GM19455 (cell line): Measurements from ENCODE around the gene ADAM12.

ENCODE experiments used
- ATAC-seq: cut with Tn5 transposase; IDR thresholded peaks from one replicate; pipeline ENCODE4 v1.9.1; 2021; ENCODE audit not compliant: unreplicated experiment

The ADAM12 gene

DNA sequence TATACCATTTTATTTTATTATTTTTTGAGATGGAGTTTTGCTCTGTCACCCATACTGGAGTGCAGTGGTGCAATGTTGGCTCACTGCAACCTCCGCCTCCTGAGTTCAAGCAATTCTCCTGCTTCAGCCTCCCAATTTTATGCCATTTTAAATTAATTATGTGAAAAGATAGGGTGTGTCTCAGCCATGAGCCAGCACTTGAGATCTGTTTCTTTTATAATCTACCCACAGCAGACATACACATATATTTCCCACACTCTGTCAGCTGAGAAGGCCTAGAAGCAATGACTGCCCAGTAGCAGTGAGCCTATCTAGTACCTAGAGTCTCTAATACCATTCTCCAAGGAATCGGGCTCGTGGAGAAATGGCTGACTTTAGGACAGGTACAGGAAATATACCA, 70.5 kb downstream of the ADAM12 start:
- no peak for ATAC-seq

DNA sequence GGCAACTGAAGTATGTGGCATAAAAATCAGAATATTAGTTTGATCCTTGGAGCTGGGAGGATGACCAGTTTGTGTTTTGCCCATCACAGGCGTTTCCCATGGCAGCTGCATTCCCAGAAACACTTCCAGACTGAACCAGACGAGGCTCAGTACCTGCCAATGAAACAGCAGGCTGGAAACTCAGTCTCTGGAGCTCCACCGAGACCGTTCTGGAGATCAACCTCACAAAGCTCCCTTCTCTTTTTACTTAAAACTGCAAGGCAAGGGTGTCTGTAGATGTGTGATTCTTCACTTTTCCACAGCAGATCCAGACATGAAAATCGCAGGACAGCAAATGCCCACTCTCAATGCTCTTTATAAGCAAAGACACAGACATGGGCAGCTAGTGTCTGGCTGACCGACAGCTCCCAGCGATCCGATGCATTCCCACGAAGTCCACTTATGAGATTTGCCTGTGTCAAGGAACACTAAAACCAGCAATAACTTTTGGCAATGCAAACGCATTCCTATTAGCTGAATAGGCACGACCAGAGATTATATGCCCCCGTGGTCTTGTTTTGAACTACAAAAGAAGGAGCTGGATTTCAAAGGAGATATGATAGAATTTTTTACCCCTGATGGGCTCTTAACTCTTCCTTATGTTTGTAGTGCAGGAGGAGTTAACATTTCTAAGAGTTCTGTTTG, 72.6 kb downstream of the ADAM12 start:
- ATAC-seq, result no peak

DNA sequence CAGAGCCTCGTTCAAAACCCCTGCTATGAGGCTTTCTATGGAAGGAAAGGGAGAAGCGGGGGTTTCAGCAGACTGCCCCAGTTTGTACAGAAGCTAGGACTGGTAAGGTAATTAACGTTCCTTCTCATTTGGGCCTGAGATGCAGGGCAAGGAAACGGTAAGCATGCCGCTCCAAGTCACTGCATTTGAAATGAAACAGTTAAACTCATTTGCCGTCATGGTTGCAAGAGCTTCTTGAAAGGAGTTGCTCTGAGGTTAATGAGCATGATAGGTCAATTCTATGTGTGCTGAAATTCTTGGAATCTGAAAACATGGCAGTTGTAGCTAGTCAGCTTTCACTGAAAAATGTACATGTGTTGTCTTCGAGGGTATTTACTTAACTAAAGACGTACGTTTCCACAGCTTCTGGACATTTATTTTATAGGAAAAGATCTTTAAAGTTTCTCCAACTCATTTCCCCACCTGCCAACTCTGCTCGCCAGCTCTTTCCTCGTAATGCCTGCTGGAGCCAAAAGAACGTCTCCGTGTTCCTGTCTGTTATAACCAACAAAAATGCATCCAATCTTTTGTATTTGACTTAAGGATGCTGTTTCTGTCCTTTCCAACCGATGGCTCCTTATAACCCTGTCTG, 73.3 kb downstream of the ADAM12 start:
- no peak for ATAC-seq

DNA sequence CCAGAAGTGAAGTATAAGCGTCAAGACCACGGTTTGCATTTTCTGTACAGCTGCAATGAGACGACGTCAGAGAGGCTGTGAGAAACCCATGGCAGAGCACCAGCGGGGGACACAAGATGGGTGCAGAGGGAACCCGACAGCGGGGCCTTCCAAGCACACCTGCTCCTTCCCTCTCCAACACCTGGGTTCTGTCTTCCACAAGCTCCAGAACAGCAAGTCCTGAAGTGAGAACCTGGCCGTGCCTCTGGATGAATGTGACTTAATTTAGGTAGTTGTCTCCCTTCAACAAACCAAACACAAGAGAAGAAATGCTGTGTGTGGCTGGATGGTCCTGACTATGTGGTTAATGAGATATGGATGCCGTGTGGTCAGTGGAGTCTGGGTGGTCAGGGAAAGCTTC, 76.1 kb downstream of the ADAM12 start:
- no peak for ATAC-seq

DNA sequence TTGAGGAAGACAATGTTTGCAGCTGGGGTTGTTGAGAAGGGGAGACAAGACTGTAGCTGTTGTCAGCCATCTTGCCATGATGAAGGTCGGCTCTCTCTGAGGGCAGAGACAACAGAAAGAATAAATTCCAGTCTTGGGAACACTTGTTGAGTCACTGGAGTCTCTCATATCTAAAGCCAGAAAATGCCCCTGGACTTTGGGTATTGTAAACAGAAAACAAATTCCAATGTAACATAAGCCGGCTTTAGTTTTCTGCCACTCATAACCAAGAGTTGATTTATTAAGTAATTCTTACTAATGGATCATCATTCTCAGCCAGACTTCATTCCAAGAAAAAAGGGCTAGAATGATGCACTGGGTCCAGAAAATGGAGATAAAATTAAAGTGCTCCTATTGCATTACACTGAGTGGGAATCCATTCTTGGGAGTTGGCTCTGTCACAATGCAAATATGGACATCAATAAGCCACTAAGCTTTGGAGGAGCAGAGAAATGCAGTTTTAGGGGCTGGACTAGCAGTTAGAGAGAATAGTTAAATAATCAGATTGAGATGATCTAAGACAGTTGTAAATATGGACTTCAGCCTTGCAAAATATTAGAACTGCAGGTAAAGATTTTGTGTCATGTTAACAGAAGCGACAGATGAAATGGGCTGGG, 78.9 kb downstream of the ADAM12 start:
- ATAC-seq, result no peak

DNA sequence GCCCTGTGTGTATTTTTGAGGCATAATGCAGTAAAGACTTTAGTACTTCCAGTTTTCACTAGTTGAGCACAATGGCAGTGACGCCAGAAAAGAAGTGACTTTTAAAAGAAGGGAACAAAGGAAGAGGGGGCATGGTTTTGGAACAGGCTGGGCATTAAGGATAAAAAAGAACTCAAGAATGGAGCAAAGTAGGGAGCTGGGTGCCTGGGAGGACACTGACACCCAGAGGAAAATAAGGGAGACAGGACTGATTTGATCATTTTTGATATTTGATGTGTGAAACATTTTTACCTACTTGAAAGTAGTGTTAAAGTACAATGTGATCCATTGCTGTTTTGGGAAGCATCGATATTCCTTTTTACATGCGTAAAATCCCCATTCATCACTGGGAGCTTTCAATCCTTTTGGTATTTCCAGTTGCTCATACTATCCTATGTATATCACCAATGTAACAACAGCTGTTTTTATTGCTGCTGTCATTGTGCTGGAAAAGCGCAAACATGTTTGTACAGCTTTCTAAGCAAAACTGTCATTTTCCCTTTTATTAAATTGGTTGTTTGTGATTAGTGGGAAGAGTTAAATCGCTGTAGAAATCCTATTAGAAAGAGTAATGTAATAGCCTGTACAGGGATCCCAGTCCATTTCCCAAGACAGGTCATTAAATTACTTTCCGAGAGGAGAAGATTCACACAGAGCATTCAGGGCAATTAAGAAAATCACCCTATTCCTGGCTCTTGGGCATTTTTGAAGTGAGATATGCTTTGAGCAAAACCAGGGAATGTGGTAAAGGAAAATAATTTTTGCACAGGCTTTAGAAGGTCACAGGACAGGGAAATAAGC, 85.2 kb downstream of the ADAM12 start:
- ATAC-seq, result no peak

DNA sequence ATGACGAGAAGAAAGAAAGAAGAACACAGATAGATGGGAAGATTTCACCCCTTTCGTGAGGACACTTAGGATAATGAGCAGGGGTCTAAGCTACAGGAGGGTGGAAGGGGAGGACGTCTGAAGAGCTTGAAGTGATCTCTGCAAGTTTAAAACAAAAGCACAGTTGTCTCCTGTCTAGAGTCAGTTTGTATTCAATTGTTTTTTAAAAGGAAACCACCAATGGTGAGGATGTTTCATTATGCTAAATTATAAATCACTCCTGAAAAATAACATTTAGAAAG, 85.9 kb downstream of the ADAM12 start:
- no peak for ATAC-seq

DNA sequence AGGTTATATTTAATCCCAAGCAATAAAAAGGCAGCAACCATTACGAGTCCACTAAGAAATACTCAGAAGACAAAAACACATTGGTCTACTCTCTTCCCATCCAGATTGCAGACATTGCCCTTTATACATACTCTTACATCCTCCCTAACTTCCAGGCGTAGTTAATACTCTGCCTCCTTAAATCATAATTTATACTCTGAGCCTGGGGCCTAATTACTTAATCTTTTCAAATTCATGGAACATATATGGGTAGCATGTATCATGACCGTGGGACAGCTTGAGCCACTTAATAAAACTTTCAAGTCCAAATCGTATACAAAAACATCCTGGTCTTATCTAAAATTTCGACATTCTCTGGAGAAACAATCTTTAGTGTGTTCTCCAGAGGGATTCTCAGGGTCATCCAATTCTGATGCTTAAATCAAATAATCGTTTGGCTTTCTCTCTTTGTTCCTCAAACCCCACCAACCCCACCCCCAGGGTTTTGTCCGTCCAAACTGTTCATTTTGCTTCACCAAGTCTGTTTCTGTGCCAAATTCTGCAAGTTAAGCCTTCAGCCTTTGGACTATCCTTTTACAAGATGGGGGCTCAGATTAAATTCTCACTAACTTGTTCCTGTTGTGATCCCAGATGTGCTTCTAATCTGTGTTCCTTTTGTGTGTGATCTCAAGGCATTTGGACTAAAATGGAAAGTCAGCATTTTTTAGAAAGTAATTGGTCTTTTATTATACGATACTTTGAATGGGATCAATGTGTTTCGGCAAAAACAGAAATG, 86.4 kb downstream of the ADAM12 start:
- no peak for ATAC-seq

DNA sequence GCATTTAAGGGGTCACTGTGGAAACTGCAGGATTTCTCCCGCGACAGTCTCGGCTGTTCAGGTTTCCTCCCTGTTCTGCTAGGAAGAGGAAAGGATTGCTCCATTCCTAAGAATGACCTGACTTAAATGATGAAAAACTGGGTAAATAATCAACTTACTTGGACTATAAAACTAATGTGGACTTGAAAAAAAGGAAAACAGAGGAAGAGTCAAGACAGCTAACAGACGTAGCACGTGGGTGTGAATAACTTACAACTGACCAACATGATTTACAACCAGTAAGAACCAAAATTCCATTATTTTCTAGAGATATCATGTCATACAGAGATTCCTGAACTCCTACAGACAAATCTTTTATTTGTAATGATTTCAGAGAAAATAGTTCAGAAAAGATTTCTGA, 93.8 kb downstream of the ADAM12 start:
- no peak for ATAC-seq

DNA sequence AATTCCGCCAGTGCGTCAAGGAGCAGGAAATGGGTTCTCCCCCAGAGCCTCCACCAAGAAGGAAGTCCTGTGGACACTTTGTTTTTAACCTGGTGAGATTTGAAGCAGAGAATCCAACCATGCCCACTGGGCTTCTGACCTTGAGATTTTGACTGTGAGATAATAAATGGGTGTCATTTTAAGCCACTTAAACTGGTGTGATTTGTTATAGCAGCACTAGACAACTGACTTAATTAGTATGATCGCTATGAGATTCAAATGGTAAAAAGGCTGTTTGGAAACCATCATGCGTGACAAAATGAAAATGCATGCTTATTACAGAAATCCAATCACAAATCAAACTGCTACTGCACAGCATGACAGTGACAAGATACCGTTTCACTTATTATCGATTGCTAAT, 98.0 kb downstream of the ADAM12 start:
- no peak for ATAC-seq

DNA sequence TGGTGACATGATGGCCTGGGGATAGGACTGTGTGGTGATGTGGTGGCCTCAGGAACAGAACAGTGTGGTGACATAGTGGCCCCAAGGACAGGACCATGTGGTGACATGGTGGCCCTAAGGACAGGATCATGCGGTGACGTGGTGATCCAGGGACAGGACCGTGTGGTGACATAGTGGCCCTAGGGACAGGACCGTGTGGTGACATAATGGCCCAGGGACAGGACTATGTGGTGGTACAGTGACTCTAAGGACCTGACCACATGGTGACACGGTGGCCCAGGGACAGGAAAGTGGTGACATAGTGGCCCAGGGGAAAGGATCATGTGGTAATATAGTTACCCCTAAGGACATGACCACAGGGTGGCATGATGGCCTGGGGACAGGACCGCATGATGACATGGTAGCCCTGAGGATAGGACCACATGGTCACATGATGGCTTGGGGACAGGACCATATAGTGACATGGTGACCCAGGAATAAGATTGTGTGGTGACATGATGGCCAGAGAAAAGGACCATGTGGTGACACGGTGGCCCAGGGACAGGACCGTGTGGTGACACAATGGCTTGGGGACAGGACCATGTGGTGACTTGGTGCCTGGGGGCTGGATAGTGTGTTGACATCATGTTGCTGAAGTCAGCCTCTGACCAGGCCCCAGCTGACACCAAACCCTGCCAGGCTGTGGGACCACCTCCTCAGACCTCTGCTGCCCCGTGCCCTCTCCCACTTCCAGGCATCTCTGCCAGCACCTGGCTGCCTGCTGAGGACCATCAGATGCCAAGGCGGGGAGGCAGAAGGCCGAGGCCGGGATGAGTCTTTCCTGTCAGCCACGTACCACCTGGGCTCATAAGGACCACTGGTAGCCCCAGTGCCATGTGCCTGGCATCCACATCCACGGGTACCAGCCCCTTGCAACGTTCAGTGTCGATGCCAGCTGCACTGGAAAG, 99.5 kb downstream of the ADAM12 start:
- ATAC-seq, result no peak

DNA sequence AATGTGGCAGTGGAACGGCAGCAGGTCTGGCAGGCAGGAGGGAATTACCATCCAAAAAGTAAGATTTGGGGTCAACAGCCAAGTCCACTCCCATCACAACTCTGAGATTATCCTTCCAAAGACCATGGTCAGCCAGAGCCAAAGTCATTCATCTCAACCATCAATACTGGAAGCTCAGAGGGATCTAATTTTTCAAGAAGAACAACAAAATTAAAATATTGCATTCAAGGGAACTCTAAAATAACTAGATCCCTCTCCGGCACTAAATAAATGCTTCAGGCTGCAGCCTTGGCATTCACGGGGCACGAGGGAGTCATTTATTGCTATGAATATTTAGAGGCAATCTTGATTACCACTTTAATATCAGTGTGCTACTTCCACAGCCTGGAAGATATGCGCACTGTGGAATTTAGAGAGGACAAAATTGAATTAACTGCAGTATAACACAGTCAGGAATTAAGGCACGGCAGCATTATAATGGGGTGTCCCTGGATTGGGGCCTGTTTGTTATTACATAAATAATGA, 102.0 kb downstream of the ADAM12 start:
- ATAC-seq, result no peak

DNA sequence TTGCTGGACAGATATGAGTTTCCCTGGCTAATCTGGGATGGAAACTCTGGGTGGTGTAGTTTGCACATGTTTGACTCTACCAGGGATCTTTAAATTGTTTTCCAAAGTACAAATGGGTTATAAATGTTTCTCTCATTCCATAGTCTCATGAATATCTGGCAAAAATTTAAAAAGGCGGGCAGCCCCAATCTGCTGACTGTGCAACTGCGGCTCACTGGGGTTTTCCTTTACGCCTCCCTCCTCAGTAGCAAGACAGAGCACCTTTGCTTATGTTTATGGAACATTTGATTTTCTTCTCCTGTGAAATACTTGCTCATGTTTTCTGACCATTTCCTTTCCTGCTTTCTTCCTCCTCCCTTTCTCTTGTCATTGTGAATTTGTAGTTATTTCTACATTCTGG, 105.0 kb downstream of the ADAM12 start:
- no peak for ATAC-seq

DNA sequence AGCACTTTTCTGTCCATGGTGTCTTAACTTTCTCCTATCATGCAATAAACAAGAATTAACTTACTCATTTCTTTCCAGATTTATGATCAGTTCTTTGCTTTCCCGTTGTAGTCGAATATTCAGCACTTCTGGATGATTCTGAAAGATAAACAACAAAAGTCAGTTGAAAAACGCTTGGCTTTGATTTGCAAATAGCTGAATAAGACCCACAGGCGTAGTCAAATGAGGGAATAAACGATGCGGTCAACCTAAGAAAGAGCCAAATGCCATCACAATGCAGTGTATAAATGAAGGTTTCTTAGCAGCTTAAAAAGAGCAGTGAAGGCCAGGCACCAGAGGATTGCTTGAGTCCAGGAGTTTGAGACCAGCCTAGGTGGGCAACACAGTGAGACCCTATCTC, 109.4 kb downstream of the ADAM12 start:
- no peak for ATAC-seq

DNA sequence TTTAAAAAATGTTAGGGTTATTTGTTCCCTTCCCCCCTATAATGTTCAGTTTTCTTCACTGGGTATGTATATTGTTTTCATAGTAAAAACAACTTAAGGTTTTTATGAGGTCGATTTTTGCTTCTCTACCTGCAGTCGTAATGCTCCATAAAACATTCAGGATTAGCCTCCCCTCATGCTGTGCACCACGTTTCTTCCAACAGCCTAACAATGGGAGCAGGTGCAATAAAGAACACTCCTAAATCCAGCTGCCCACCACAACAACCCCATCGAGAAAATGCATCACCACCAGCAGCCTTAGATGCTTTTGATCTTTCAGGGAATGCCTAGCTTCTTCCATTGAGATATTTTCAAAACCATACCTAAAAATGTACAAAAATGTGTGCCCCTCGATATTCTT, 111.1 kb downstream of the ADAM12 start:
- ATAC-seq, result no peak

DNA sequence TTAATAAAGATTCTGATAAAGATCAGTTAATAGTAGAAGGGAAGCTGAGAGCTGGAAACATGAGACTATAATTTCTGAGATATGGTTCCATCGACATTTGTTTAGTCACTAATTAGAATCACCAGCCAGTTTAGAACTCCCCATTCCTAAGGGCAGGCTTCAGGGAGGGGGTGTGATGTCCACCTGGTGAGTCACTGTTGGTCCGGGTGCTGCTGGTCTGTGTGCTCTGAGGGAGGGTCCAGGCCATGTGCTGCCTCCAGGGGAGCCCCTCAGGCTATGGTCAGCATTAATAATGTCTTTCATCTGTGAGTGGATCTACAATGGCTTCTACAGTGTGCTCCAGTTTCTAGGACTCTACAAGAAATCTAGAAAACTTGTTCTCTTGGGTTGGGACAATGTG, 115.8 kb downstream of the ADAM12 start:
- ATAC-seq, result no peak

DNA sequence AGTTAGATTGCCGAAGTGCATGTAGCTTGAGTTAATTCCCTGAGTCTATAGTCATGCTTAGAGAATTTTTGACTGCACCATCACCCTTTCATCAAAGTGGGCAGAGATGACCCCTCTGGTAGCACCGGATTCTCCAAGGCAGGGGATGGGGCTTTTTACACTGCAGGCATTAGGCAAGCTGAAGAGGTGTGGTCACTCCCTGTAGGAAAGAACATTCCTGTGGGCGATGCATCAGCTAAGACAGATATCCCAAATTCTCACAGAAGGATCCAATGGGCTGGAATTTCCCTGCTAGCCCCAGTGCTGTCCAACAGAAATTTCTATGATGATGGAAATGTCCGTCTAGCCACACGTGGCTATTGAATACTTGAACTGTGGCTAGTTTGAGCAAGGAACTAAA, 118.2 kb downstream of the ADAM12 start:
- ATAC-seq, result no peak

DNA sequence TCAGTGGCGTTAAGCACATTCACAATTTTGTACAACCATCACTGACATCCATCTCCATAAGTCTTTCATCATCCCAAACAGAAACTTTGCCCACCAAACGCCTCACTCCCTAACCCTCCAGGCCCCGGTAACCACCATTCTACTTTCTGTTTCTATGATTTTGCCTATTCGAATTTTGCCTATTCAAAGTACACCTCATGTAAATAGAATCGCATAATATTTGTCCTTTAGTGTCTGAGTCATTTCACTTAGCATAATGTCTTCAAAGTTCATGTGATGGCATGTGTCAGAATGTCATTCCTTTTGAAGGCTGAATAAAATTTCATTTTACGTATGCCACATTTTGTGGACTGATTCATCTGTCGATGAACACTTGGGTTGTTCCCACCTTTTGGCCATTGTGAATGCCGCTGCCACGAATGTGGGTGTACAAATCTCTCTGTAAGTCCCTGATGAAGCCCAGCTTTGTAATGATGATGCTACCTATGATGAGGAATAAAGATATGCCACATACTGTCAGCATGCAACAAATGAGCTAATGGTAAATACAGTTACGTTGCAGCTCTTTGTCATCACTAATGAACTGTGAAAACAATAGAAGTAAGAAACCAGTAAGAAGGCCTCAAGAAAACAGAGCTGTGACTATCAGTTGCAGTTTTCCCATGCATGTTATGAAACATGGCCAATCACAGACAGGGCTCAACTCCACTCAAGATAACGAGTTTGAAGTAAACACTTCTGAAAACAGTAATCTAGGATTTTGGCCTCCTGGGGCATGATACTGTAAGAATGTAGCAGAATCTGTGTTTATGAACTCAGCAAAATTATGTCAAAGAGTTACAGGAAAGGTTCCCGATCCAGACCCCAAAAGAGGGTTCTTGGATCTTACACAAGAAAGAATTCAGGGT, 120.0 kb downstream of the ADAM12 start:
- ATAC-seq, result no peak
